ENCODE results near the gene WNT7B.

Gene WNT7B

GRCh38 chr22:45905924-45906865 is 70.8 kb downstream of the WNT7B start:
- peaks cover 10% of the 10 kb centered on the region for H3K27me3 ChIP-seq (ENCODE audit: control insufficient read depth, insufficient read depth, low read length)
- no peak overlapping the region for H3K4me3 ChIP-seq (ENCODE audit: low read length)
- no peaks in the 10 kb centered on the region for H3K36me3 ChIP-seq (ENCODE audit: control insufficient read depth, insufficient read depth, low read length)
- no peak overlapping the region for H3K9ac ChIP-seq (ENCODE audit: low read length)
- H3K27ac ChIP-seq (ENCODE audit: low read depth, low read length): no peak overlapping the region
- H3K4me1 ChIP-seq (ENCODE audit: control insufficient read depth, insufficient read depth, low read length): peaks cover 4% of the 10 kb centered on the region

- Histone ChIP-seq H3K27me3 (ENCODE audit: control insufficient read depth, insufficient read depth, low read length) (peaks cover 10% of the 10 kb centered on the region), H3K4me3 (ENCODE audit: low read length) (no peak overlapping the region), H3K4me1 (ENCODE audit: control insufficient read depth, insufficient read depth, low read length) (peaks cover 4% of the 10 kb centered on the region), H3K9ac (ENCODE audit: low read length) (no peak overlapping the region), H3K36me3 (ENCODE audit: control insufficient read depth, insufficient read depth, low read length) (no peaks in the 10 kb centered on the region), H3K27ac (ENCODE audit: low read depth, low read length) (no peak overlapping the region)
Measured at GRCh38 chr22:45905326-45905923, 71.5 kb downstream of the WNT7B start.

DNA sequence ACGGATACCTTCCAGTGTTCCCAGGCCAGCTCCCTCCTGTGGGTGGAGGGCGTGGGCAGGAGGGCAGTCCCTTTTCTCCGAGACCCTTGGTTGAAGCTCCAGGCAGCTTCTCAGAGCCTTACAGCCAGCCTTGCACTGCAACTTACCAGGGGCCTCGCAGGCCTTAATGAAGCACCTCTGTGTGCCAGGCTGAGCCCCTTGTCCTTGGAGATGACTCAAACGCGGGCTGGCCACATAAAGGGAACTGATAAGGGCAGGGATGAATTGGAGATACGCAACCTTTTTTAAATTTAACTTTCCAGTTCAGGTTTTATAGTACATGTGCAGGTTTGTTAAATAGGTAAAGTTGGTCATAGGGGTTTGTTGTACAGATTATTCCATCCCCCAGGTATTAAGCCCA is 72.7 kb downstream of the WNT7B start:
- Histone ChIP-seq H3K36me3 (ENCODE audit: control insufficient read depth, insufficient read depth, low read length) (no peaks in the 10 kb centered on the region), H3K27ac (ENCODE audit: low read depth, low read length) (no peak overlapping the region), H3K4me3 (ENCODE audit: low read length) (no peak overlapping the region), H3K4me1 (ENCODE audit: control insufficient read depth, insufficient read depth, low read length) (peaks cover 4% of the 10 kb centered on the region), H3K27me3 (ENCODE audit: control insufficient read depth, insufficient read depth, low read length) (peaks cover 10% of the 10 kb centered on the region), H3K9ac (ENCODE audit: low read length) (no peak overlapping the region)

GRCh38 chr22:45903355-45904135 is 73.4 kb downstream of the WNT7B start:
- no peak overlapping the region for H3K27ac ChIP-seq (ENCODE audit: low read depth, low read length)
- H3K4me1 ChIP-seq (ENCODE audit: control insufficient read depth, insufficient read depth, low read length): peaks cover 4% of the 10 kb centered on the region
- H3K36me3 ChIP-seq (ENCODE audit: control insufficient read depth, insufficient read depth, low read length): no peaks in the 10 kb centered on the region
- no peak overlapping the region for H3K9ac ChIP-seq (ENCODE audit: low read length)
- H3K27me3 ChIP-seq (ENCODE audit: control insufficient read depth, insufficient read depth, low read length): peaks cover 10% of the 10 kb centered on the region
- H3K4me3 ChIP-seq (ENCODE audit: low read length): no peak overlapping the region

- Histone ChIP-seq H3K4me3 (ENCODE audit: low read length) (no peak overlapping the region), H3K36me3 (ENCODE audit: control insufficient read depth, insufficient read depth, low read length) (no peaks in the 10 kb centered on the region), H3K9ac (ENCODE audit: low read length) (no peak overlapping the region), H3K27ac (ENCODE audit: low read depth, low read length) (no peak overlapping the region), H3K27me3 (ENCODE audit: control insufficient read depth, insufficient read depth, low read length) (no peaks in the 10 kb centered on the region), H3K4me1 (ENCODE audit: control insufficient read depth, insufficient read depth, low read length) (no peaks in the 10 kb centered on the region)
Measured at GRCh38 chr22:45897736-45898135, 79.2 kb downstream of the WNT7B start.

- H3K27ac ChIP-seq (ENCODE audit: low read depth, low read length): no peak overlapping the region
- no peaks in the 10 kb centered on the region for H3K36me3 ChIP-seq (ENCODE audit: control insufficient read depth, insufficient read depth, low read length)
- no peak overlapping the region for H3K4me3 ChIP-seq (ENCODE audit: low read length)
- peaks cover under 1% of the 10 kb centered on the region for H3K27me3 ChIP-seq (ENCODE audit: control insufficient read depth, insufficient read depth, low read length)
- no peaks in the 10 kb centered on the region for H3K4me1 ChIP-seq (ENCODE audit: control insufficient read depth, insufficient read depth, low read length)
- no peak overlapping the region for H3K9ac ChIP-seq (ENCODE audit: low read length)
Measured at GRCh38 chr22:45896964-45897538, 79.9 kb downstream of the WNT7B start.

DNA sequence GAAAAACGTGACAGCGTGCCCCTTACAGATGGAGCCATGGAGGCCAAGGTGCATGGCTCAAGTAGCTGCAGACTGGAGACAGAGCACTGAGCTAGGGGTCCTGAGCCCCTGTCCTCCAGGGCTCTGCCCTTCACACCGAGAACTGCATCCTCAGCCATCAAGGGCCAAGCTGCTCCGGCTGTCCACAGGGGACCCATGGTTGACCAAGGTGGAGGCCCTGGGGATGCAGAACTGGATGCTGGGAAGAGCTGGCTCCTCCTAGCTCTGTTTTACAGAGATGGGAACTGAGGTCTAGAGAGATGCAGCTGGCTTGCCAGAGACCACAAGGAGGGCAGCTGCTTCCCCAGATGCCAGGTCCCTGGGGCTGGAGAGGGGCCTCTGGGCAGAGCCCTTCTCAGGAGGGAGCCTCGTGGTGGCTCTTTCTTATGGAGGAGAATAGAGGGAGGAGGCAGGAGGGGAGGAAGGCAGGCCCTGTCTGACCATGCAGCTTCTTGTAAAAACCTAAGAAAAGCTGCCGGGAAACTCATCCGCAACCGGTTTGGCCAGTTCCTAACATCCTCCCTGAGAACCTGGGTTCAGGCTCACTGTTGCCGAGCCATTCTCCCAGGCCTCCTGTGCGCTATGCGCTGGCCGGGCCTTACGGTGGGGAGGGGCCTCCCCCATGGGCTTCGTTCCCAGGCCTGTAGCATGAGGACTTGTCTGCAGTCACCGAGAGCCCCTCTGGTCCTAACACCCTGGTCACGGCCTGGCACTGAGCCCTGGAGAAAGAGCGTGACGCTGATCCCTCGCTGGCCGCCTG is 80.6 kb downstream of the WNT7B start:
- Histone ChIP-seq H3K4me1 (ENCODE audit: control insufficient read depth, insufficient read depth, low read length) (no peaks in the 10 kb centered on the region), H3K36me3 (ENCODE audit: control insufficient read depth, insufficient read depth, low read length) (no peaks in the 10 kb centered on the region), H3K27ac (ENCODE audit: low read depth, low read length) (no peak overlapping the region), H3K9ac (ENCODE audit: low read length) (no peak overlapping the region), H3K4me3 (ENCODE audit: low read length) (no peak overlapping the region), H3K27me3 (ENCODE audit: control insufficient read depth, insufficient read depth, low read length) (peaks cover 4% of the 10 kb centered on the region)

DNA sequence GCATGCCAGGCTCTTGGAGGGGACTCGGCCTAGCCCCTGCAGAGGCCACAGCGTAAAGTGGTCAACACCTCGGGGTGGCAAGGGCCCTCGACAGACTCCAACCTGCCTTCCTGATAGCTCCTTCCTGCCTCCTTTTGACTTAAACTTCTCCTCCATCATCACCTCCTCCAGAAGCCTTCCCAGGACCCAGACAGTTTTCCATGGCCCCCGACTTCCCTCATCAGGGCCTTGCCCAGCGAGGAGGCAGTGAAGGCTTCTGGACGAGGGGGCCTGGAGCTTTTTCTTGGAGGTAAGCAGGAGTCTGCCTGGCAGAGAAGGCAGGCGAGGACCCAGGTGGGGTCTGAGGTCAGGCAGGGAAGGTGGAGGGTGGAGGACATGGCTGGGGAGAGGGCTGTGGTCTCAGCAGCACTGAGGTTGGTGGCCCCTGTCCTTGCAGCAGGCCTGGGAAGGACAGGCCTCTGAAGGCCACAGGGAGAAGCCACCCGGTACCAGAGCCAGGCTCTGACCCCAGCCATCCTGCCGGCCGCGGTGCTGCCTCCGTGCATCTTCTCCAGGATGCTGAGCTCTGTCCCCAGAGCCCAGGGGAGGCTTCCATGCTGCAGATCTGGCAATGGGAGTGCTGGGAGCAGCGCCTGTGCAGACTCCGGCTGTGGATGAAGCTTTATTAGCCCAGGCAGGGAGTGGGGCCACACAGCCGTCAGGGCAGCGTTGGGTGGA is 81.4 kb downstream of the WNT7B start:
- H3K36me3 ChIP-seq (ENCODE audit: control insufficient read depth, insufficient read depth, low read length): no peaks in the 10 kb centered on the region
- no peak overlapping the region for H3K4me3 ChIP-seq (ENCODE audit: low read length)
- no peaks in the 10 kb centered on the region for H3K4me1 ChIP-seq (ENCODE audit: control insufficient read depth, insufficient read depth, low read length)
- H3K27ac ChIP-seq (ENCODE audit: low read depth, low read length): no peak overlapping the region
- H3K27me3 ChIP-seq (ENCODE audit: control insufficient read depth, insufficient read depth, low read length): peaks cover 4% of the 10 kb centered on the region
- no peak overlapping the region for H3K9ac ChIP-seq (ENCODE audit: low read length)

DNA sequence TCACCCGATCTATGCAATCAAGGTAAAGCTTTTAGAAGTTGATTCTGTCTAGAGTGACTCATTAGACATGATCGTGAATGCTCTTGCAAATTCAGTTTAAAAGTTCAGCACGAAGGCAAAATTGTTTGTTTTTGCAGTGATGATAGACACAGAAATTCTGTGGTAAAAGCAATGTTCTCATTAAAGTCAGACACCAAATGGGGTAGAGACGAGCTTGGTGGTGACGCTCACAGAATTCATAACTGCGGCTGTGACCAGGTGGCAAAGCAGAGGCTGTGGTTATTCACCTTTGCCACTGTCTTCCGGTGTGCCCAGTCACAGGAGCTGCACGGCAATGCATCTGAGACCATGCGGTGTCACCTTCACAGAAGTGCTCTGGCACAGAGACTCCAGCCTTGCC is 83.4 kb downstream of the WNT7B start:
- H3K9ac ChIP-seq (ENCODE audit: low read length): no peak overlapping the region
- H3K4me3 ChIP-seq (ENCODE audit: low read length): no peak overlapping the region
- H3K36me3 ChIP-seq (ENCODE audit: control insufficient read depth, insufficient read depth, low read length): no peaks in the 10 kb centered on the region
- H3K4me1 ChIP-seq (ENCODE audit: control insufficient read depth, insufficient read depth, low read length): no peaks in the 10 kb centered on the region
- no peak overlapping the region for H3K27ac ChIP-seq (ENCODE audit: low read depth, low read length)
- H3K27me3 ChIP-seq (ENCODE audit: control insufficient read depth, insufficient read depth, low read length): peaks cover 7% of the 10 kb centered on the region

DNA sequence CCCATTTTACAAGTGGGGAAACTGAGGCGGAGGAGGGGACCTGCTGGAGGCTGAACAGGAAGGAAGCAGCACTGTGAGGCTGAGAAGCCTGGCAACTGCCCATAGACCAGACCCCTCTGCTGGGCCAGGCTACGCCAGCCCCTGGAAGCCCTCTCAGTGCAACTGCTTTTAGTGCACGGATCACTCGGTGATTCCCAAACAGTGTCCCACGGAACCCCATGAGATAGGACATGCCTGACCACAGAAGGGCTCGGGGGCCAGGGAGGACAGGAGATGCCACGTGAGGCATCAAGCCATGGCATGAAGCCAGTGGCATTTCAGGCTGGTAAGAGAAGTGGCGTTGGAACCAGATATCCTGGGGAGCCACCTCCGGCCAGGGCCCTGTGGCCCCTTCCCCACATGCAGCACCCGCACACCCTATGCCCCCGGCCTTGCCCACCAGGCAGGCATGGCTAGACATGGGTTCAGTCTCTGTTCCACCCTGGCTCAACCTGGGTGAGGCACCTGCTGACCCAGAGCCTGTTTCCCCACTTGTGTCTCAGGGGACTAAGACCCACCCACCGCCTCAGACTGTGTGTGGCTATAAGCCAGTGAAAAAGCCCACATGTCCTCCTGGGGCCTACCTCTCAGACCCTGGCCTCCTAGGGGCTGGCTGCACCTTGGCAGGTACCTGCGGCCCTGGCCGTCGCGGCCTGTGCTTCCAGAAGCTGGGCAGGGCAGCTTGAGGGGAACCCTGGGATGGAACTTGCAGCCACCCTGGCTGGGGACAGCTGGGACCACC is 84.1 kb downstream of the WNT7B start:
- Histone ChIP-seq H3K27ac (ENCODE audit: low read depth, low read length) (no peak overlapping the region), H3K27me3 (ENCODE audit: control insufficient read depth, insufficient read depth, low read length) (peaks cover 7% of the 10 kb centered on the region), H3K4me3 (ENCODE audit: low read length) (no peak overlapping the region), H3K9ac (ENCODE audit: low read length) (no peak overlapping the region), H3K36me3 (ENCODE audit: control insufficient read depth, insufficient read depth, low read length) (no peaks in the 10 kb centered on the region), H3K4me1 (ENCODE audit: control insufficient read depth, insufficient read depth, low read length) (no peaks in the 10 kb centered on the region)

Data from rectal smooth muscle tissue (tissue), 1 donor.